SK-N-MC (cell line): ENCODE measurements around the gene OPCML.

ENCODE experiments used
- EZH2 ChIP-seq: fragments of 200-600 bp; sonication (generic); IDR thresholded peaks from one replicate; pipeline ENCODE4 v1.6.1; 2017; ENCODE audit warnings: antibody characterized with exemption
- FOXP2 ChIP-seq: optimal IDR thresholded peaks from 2 replicates; pipeline ENCODE3; 2011; ENCODE audit warnings: mild to moderate bottlenecking, moderate library complexity; ENCODE audit not compliant: insufficient read depth; ENCODE audit errors: extremely low read length, control extremely low read depth
- POLR2AphosphoS5 ChIP-seq: IDR thresholded peaks from 2 replicates; pipeline ENCODE4 v1.6.1; 2012; ENCODE audit warnings: mild to moderate bottlenecking, low read depth, low read length, borderline replicate concordance

- TF ChIP-seq EZH2 (no peak), POLR2AphosphoS5 (no peak), FOXP2 (no peak)
Observed at GRCh38 chr11:133337193-133337592, 195.1 kb downstream of the OPCML start.
